H1 (cell line): ENCODE measurements around the gene ABCA13. TPM values are rescaled to one million over a fixed set of nuclear protein-coding genes. Genes with fewer than 3 reads are reported as not detected.

Source experiments
- CTCF ChIA-PET: fragments of 300-600 bp; sonication (Branson Sonifier 250); formaldehyde crosslinking; loops from one replicate; lab custom pipeline; 2021; ENCODE audit not compliant: partially characterized antibody; lab: Charles Lee
- POLR2A ChIA-PET: fragments of 300-600 bp; sonication (Branson Sonifier 250); formaldehyde crosslinking; loops from one replicate; lab custom pipeline; 2021; ENCODE audit warnings: inconsistent platforms; ENCODE audit not compliant: partially characterized antibody; lab: Charles Lee
- DNase-seq, 2 experiments: peaks; one replicate each; pipeline versions ENCODE4 v3.0.0 to v3.0.0-alpha.2; 2010 to 2022; ENCODE audit warnings: low spot score in 2 of 2, low read depth in 1 of 2, mixed read lengths in 1 of 2
- FAIRE-seq: peaks from 2 replicates; lab custom pipeline; 2011; peaks lifted over from hg19 to GRCh38; lab: Jason Lieb, UNC
- H2AFZ ChIP-seq: 2 replicates; pipeline ENCODE4 v1.8.1; 2012; ENCODE audit warnings: low read length, inconsistent platforms
- H2AK5ac ChIP-seq: 2 replicates; pipeline ENCODE4 v1.6.1; 2013; ENCODE audit warnings: low read depth, low read length
- H2BK120ac ChIP-seq: replicated peaks from 2 replicates; pipeline ENCODE3; 2013; ENCODE audit warnings: low read depth, low read length, inconsistent platforms
- H2BK12ac ChIP-seq: 2 replicates; pipeline ENCODE4 v1.6.1; 2013; ENCODE audit warnings: low read depth, low read length
- H2BK15ac ChIP-seq: 2 replicates; pipeline ENCODE4 v1.6.1; 2013; ENCODE audit warnings: low read length
- H2BK20ac ChIP-seq: 2 replicates; pipeline ENCODE4 v1.6.1; 2013; ENCODE audit warnings: low read length
- H2BK5ac ChIP-seq: 2 replicates; pipeline ENCODE4 v1.6.1; 2013; ENCODE audit warnings: low read depth, low read length
- H3K14ac ChIP-seq: 2 replicates; pipeline ENCODE4 v1.6.1; 2013; ENCODE audit warnings: inconsistent platforms; ENCODE audit not compliant: insufficient read length
- H3K18ac ChIP-seq: 2 replicates; pipeline ENCODE4 v1.6.1; 2013; ENCODE audit warnings: low read length; ENCODE audit errors: extremely low read depth
- H3K23ac ChIP-seq: 2 replicates; pipeline ENCODE4 v1.6.1; 2013; ENCODE audit warnings: inconsistent platforms; ENCODE audit not compliant: insufficient read length
- H3K23me2 ChIP-seq: 2 replicates; pipeline ENCODE4 v1.6.1; 2013; ENCODE audit warnings: low read depth, low read length
- H3K27ac ChIP-seq: 2 replicates; pipeline ENCODE4 v1.6.1; 2011; ENCODE audit warnings: low read depth, low read length, inconsistent platforms
- H3K27me3 ChIP-seq, 4 experiments: replicated peaks in 1 of 4; 1 replicate in 1 of 4; 2 replicates in 3 of 4; pipeline versions ENCODE4 v1.6.1 to v1.8.1; 2011 to 2013; ENCODE audit warnings: low read length in 3 of 4, mild to moderate bottlenecking in 3 of 4, inconsistent platforms in 2 of 4, mixed read lengths in 2 of 4, moderate library complexity in 1 of 4; ENCODE audit not compliant: control insufficient read depth in 3 of 4, insufficient read depth in 3 of 4; ENCODE audit errors: extremely low read depth in 1 of 4
- H3K36me3 ChIP-seq, 4 experiments: 2 replicates each; pipeline versions ENCODE4 v1.6.1 to v1.8.1; 2011 to 2013; ENCODE audit warnings: mild to moderate bottlenecking in 4 of 4, low read length in 3 of 4, moderate library complexity in 2 of 4, control low read depth in 1 of 4, inconsistent platforms in 1 of 4; ENCODE audit not compliant: insufficient read depth in 4 of 4, control insufficient read depth in 2 of 4
- H3K4ac ChIP-seq: replicated peaks from 2 replicates; pipeline ENCODE3; 2013; ENCODE audit warnings: low read length, low read depth, mixed read lengths, inconsistent platforms; ENCODE audit not compliant: insufficient read length
- H3K4me1 ChIP-seq, 4 experiments: replicated peaks in 1 of 4; 1 replicate in 1 of 4; 2 replicates in 3 of 4; pipeline versions ENCODE4 v1.6.1 to v1.8.1; 2011 to 2013; ENCODE audit warnings: low read length in 3 of 4, inconsistent platforms in 2 of 4, mixed read lengths in 1 of 4; ENCODE audit not compliant: insufficient read depth in 4 of 4, control insufficient read depth in 3 of 4
- H3K4me2 ChIP-seq, 2 experiments: 2 replicates each; pipeline versions ENCODE4 v1.6.1 to v1.8.1; 2011 to 2013; ENCODE audit warnings: low read depth in 2 of 2, low read length in 2 of 2, control low read depth in 1 of 2, inconsistent platforms in 1 of 2, mild to moderate bottlenecking in 1 of 2; ENCODE audit not compliant: insufficient read depth in 1 of 2
- H3K4me3 ChIP-seq, 4 experiments: fragments of 200-600, 300-600 bp in 1 of 4; sonication (generic), shearing (Covaris generic), sonication (Bioruptor Twin) in 1 of 4; 2 replicates each; pipeline versions ENCODE4 v1.5.1 to v1.8.1; 2011 to 2016; ENCODE audit warnings: low read length in 4 of 4, low read depth in 3 of 4, control low read depth in 2 of 4, inconsistent platforms in 2 of 4, mild to moderate bottlenecking in 2 of 4, mixed read lengths in 1 of 4, moderate library complexity in 1 of 4; ENCODE audit not compliant: insufficient read depth in 2 of 4; ENCODE audit errors: extremely low read depth in 1 of 4
- H3K56ac ChIP-seq: replicated peaks from 2 replicates; pipeline ENCODE3; 2013; ENCODE audit warnings: low read depth, mild to moderate bottlenecking, mixed read lengths, low read length, inconsistent platforms; ENCODE audit not compliant: insufficient read length
- H3K79me1 ChIP-seq: 2 replicates; pipeline ENCODE4 v1.6.1; 2013; ENCODE audit warnings: low read depth, low read length, control low read depth
- H3K79me2 ChIP-seq, 2 experiments: 2 replicates each; pipeline versions ENCODE4 v1.6.1 to v1.8.1; 2012 to 2013; ENCODE audit warnings: low read length in 2 of 2, mild to moderate bottlenecking in 2 of 2, inconsistent platforms in 1 of 2; ENCODE audit not compliant: insufficient read depth in 2 of 2, control insufficient read depth in 1 of 2
- H3K9ac ChIP-seq, 4 experiments: replicated peaks in 1 of 4; 1 replicate in 1 of 4; 2 replicates in 3 of 4; pipeline versions ENCODE4 v1.6.1 to v1.8.1; 2011 to 2013; ENCODE audit warnings: low read depth in 3 of 4, low read length in 3 of 4, control low read depth in 2 of 4, mild to moderate bottlenecking in 2 of 4, moderate library complexity in 2 of 4, inconsistent platforms in 1 of 4; ENCODE audit errors: extremely low read depth in 1 of 4
- H3K9me3 ChIP-seq, 2 experiments: 2 replicates each; pipeline versions ENCODE4 v1.6.1 to v1.8.1; 2012 to 2013; ENCODE audit warnings: mild to moderate bottlenecking in 2 of 2, moderate library complexity in 2 of 2, control low read depth in 1 of 2, inconsistent platforms in 1 of 2, low read depth in 1 of 2, low read length in 1 of 2, mixed read lengths in 1 of 2; ENCODE audit not compliant: insufficient read depth in 2 of 2
- H4K20me1 ChIP-seq, 2 experiments: replicated peaks in 1 of 2; 2 replicates each; pipeline versions ENCODE3 to v1.8.1; 2011 to 2013; ENCODE audit warnings: inconsistent platforms in 2 of 2, low read length in 2 of 2, mild to moderate bottlenecking in 1 of 2; ENCODE audit not compliant: insufficient read depth in 2 of 2, control insufficient read depth in 1 of 2
- H4K5ac ChIP-seq: 2 replicates; pipeline ENCODE4 v1.6.1; 2013; ENCODE audit warnings: low read length, low read depth, mixed read lengths, inconsistent platforms; ENCODE audit not compliant: insufficient read length
- H4K8ac ChIP-seq: 2 replicates; pipeline ENCODE4 v1.8.0; 2013; ENCODE audit warnings: mild to moderate bottlenecking, moderate library complexity, low read length, inconsistent platforms; ENCODE audit not compliant: insufficient read depth; ENCODE audit errors: extremely low read depth
- H4K91ac ChIP-seq: replicated peaks from 2 replicates; pipeline ENCODE3; 2013; ENCODE audit warnings: low read length, mixed read lengths, inconsistent platforms; ENCODE audit not compliant: insufficient read length
- CTCF ChIP-seq, 3 experiments: IDR thresholded peaks; 1 replicate in 2 of 3; 2 replicates in 1 of 3; pipeline versions ENCODE4 v1.5.1 to v1.6.1; 2011; ENCODE audit warnings: low read length in 3 of 3, mild to moderate bottlenecking in 3 of 3, inconsistent platforms in 2 of 3, low read depth in 1 of 3, moderate library complexity in 1 of 3; ENCODE audit not compliant: insufficient read depth in 1 of 3; ENCODE audit errors: control extremely low read depth in 1 of 3
- PHF8 ChIP-seq: fragments of 200-600 bp; sonication (generic); conservative IDR thresholded peaks from 2 replicates; pipeline ENCODE4 v1.7.1; 2012; ENCODE audit warnings: low read depth, mild to moderate bottlenecking, inconsistent platforms, low read length, moderate library complexity
- RAD21 ChIP-seq, 2 experiments: IDR thresholded peaks in 1 of 2; conservative IDR thresholded peaks in 1 of 2; 2 replicates each; pipeline ENCODE4 v1.6.1; 2011; ENCODE audit warnings: low read depth in 2 of 2, low read length in 2 of 2, improper control_type of control experiment in 1 of 2, inconsistent platforms in 1 of 2, mild to moderate bottlenecking in 1 of 2, moderate library complexity in 1 of 2
- SAP30 ChIP-seq: fragments of 300-600 bp; sonication (generic); IDR thresholded peaks from 2 replicates; pipeline ENCODE4 v1.7.1; 2012; ENCODE audit warnings: low read length, moderate library complexity, mild to moderate bottlenecking, inconsistent platforms; ENCODE audit not compliant: insufficient read depth, insufficient replicate concordance
- SP2 ChIP-seq: IDR thresholded peaks from 2 replicates; pipeline ENCODE4 v1.6.1; 2012; ENCODE audit warnings: mild to moderate bottlenecking, low read length, inconsistent platforms
- WGBS, 2 experiments: shearing (Covaris generic) in 1 of 2; methylation state at CpG; one replicate each; pipeline versions ENCODE4 v1.1.6 to v1.1.7; 2013 to 2015; ENCODE audit warnings: low lambda C conversion rate in 2 of 2, mixed read lengths in 2 of 2, inconsistent platforms in 1 of 2, low coverage in 1 of 2, missing lambda C conversion rate in 1 of 2; ENCODE audit not compliant: insufficient replicate concordance in 2 of 2, insufficient coverage in 1 of 2, insufficient read length in 1 of 2; ENCODE audit errors: extremely low coverage in 1 of 2, missing lambda C conversion rate in 1 of 2; 5-methylcytosine and 5-hydroxymethylcytosine counted together
- polyA plus RNA-seq, 7 experiments: library from polyadenylated mRNA; depleted of rRNA in 3 of 7; stranded (reverse) in 5 of 7; unstranded in 2 of 7; fragments of >200 nt in 5 of 7; fragments of 200-250 nt in 2 of 7; gene quantifications; 1 replicate in 5 of 7; 2 replicates in 1 of 7; 4 replicates in 1 of 7; pipeline versions ENCODE4 v1.2.1 to v1.2.3, GENCODE V29; 2011 to 2013; ENCODE audit warnings: missing spikeins in 2 of 7, mixed read lengths in 2 of 7
- total RNA-seq: library from RNA; stranded (reverse); fragmentation: NEBNext Ultra II Directional; extraction: Animal tissue kit (Norgen Biotek cat#: 25700); gene quantifications from 2 replicates; pipeline ENCODE4 v1.2.1, GENCODE V29; 2021

ABCA13 gene
- total and polyA plus RNA-seq, 2 of the 8 experiments (the other 6 are each of a cell fraction or from before 2014, with no cell fraction given), result 0.07 to 0.09 TPM

- ChIA-PET CTCF (interaction anchor here (0.6 to 2.2 kb wide), 7 partner anchors 9 to 194 kb away, joined by 3 to 5 read pairs (median 3); no protein-coding TSS in a partner anchor), POLR2A (no interaction called here)
- Histone ChIP-seq H2BK5ac (no peak overlapping the region), H2BK120ac (no peak overlapping the region), H3K9me3 (peaks cover 6 to 11% of the 10 kb centered on the region in 2 experiments; a peak in 2 of 4 replicates), H3K79me2 (no peaks in the 10 kb centered on the region), H3K36me3 (no peaks in the 10 kb centered on the region), H3K14ac (no peak overlapping the region), H4K91ac (no peak overlapping the region), H3K23me2 (no peaks in the 10 kb centered on the region), H3K4ac (no peak overlapping the region), H3K4me2 (no peak overlapping the region), H3K4me1 (0 out of 7 replicates have a peak, but pooled peaks cover 0 to 3% (median under 1%) of the 10 kb centered on the region in 4 experiments), H3K27me3 (no peaks in the 10 kb centered on the region), H4K8ac (no peak overlapping the region), H3K79me1 (no peaks in the 10 kb centered on the region), H2BK20ac (no peak overlapping the region), H3K27ac (no peak overlapping the region), H2AFZ (peak overlapping the region; percentile 78; the same call in 1 of the 2 replicates), H4K20me1 (no peaks in the 10 kb centered on the region), H2AK5ac (no peak overlapping the region), H3K56ac (no peak overlapping the region), H4K5ac (no peak overlapping the region), H3K18ac (no peak overlapping the region), H3K9ac (no peak overlapping the region), H2BK12ac (no peak overlapping the region), H3K23ac (no peak overlapping the region), H3K4me3 (no peak overlapping the region), H2BK15ac (no peak overlapping the region)
- no peak for DNase-seq
- TF ChIP-seq RAD21 (IDR thresholded peaks at IDR 0.05 in 1 of 2, conservative IDR thresholded peaks at IDR 0.05 in 1 of 2; ENCODE audit: low read depth in 2 of 2, low read length in 2 of 2) (peak; percentile 60 to 70), SP2 (no peak), CTCF (IDR thresholded peaks at IDR 0.05; ENCODE audit: control extremely low read depth in 1 of 3, insufficient read depth in 1 of 3, low read depth in 1 of 3, low read length in 3 of 3) (peak in 2 of 3 experiments; percentile 43 to 44; a peak in 3 of 4 replicates), SAP30 (no peak), PHF8 (no peak)
- FAIRE-seq, result no peak
- 68% methylated on average over 3 of the region's 3 CpGs; no CpG with 5 or more reads in 1 of the 2 experiments for WGBS, 2 experiments
Observed at GRCh38 chr7:48139459-48139858, 31.8 kb upstream of the ABCA13 start.
